HepG2 (cell line): ENCODE measurements around the gene VPS18. TPM values are rescaled to one million over a fixed set of nuclear protein-coding genes. Genes with fewer than 3 reads are reported as not detected.

Source experiments
- ASH2L ChIP-seq: fragments of 300-600, 200-600 bp; sonication (generic); IDR thresholded peaks from 2 replicates; pipeline ENCODE4 v1.7.0; 2017; ENCODE audit warnings: low read depth, mild to moderate bottlenecking, moderate library complexity, mixed read lengths, low read length; ENCODE audit not compliant: insufficient read length
- ETV5 ChIP-seq: IDR thresholded peaks from 2 replicates; pipeline ENCODE4 v1.6.1; 2018; ENCODE audit warnings: missing biosample characterization, missing genetic modification reagents, inconsistent platforms, borderline replicate concordance
- FOXO1 ChIP-seq: sonication (generic); formaldehyde crosslinking; IDR thresholded peaks from 2 replicates; pipeline ENCODE4 v1.4.0; 2020; ENCODE audit warnings: missing genetic modification reagents
- FOXP4 ChIP-seq: sonication (generic); formaldehyde crosslinking; IDR thresholded peaks from 2 replicates; pipeline ENCODE4 v1.4.0; 2020; ENCODE audit warnings: missing genetic modification reagents
- SP1 ChIP-seq, 2 experiments: fragments of 450-650 bp in 1 of 2; sonication (generic) in 1 of 2; formaldehyde crosslinking in 1 of 2; IDR thresholded peaks; 2 replicates each; pipeline versions ENCODE4 v1.4.0 to v1.6.1; 2016 to 2020; ENCODE audit warnings: missing genetic modification reagents in 1 of 2
- THAP7 ChIP-seq: sonication (generic); formaldehyde crosslinking; IDR thresholded peaks from 2 replicates; pipeline ENCODE4 v1.8.1; 2023; ENCODE audit warnings: mild to moderate bottlenecking, missing genetic modification reagents
- ZBED4 ChIP-seq: sonication (generic); formaldehyde crosslinking; IDR thresholded peaks from 2 replicates; pipeline ENCODE4 v1.4.0; 2020; ENCODE audit warnings: missing genetic modification reagents, borderline replicate concordance
- ZBTB42 ChIP-seq: sonication (generic); formaldehyde crosslinking; IDR thresholded peaks from 2 replicates; pipeline ENCODE4 v1.5.0; 2020; ENCODE audit warnings: mild to moderate bottlenecking, missing genetic modification reagents
- ZFX ChIP-seq: sonication (generic); formaldehyde crosslinking; IDR thresholded peaks from 2 replicates; pipeline ENCODE4 v1.4.0; 2020; ENCODE audit warnings: mild to moderate bottlenecking, low read depth, missing genetic modification reagents, moderate library complexity
- ZNF639 ChIP-seq: conservative IDR thresholded peaks from 2 replicates; pipeline ENCODE4 v1.6.1; 2018; ENCODE audit warnings: missing genetic modification reagents
- ZNF678 ChIP-seq: sonication (generic); formaldehyde crosslinking; IDR thresholded peaks from 2 replicates; pipeline ENCODE4 v1.4.0; 2020; ENCODE audit warnings: mild to moderate bottlenecking, missing genetic modification reagents
- ZNF687 ChIP-seq: sonication (generic); formaldehyde crosslinking; IDR thresholded peaks from 2 replicates; pipeline ENCODE4 v1.5.1; 2020; ENCODE audit warnings: mild to moderate bottlenecking, missing genetic modification reagents, moderate library complexity
- polyA plus RNA-seq, 8 experiments: library from polyadenylated mRNA; depleted of rRNA in 3 of 8; stranded (reverse) in 7 of 8; unstranded in 1 of 8; fragments of >200 nt; fragmentation: Illumina TruSeq in 4 of 8; extraction: Trizol in 4 of 8; gene quantifications; 2 replicates each; pipeline versions ENCODE4 v1.2.1 to v1.2.3, GENCODE V29; 2011 to 2016; ENCODE audit warnings: low read depth in 4 of 8, missing spikeins in 1 of 8, mixed read lengths in 1 of 8; ENCODE audit not compliant: insufficient read depth in 1 of 8
- total RNA-seq, 5 experiments: library from RNA; depleted of rRNA; stranded (reverse); fragments of >200 nt; fragmentation: Illumina TruSeq; extraction: Trizol; gene quantifications; 2 replicates each; pipeline ENCODE4 v1.2.3, GENCODE V29; 2016; ENCODE audit warnings: low read depth in 1 of 5

The VPS18 gene
- total and polyA plus RNA-seq, 2 of the 13 experiments (the other 11 are each of a cell fraction or from before 2014, with no cell fraction given), result 5.8 to 17.0 TPM

- TF ChIP-seq ZNF687, result peak; percentile 4; the same call in 1 of the 2 replicates
- peak; percentile 39 for TF ChIP-seq ASH2L
- TF ChIP-seq ZNF639 (CRISPR knock-in tag), result peak; percentile 41; the same call in 1 of the 2 replicates
- no peak; the same call in 1 of the 2 replicates for TF ChIP-seq FOXP4 (CRISPR knock-in tag)
- peak; percentile 79; the same call in 1 of the 2 replicates for TF ChIP-seq ZFX
- no peak for TF ChIP-seq SP1 (IDR thresholded peaks at IDR 0.05)
- TF ChIP-seq SP1 (CRISPR knock-in tag; IDR thresholded peaks at IDR 0.05), result peak; percentile 8; the same call in 1 of the 2 replicates
- TF ChIP-seq ZBTB42, result no peak
- peak; percentile 24; the same call in 1 of the 2 replicates for TF ChIP-seq ETV5 (CRISPR knock-in tag)
- TF ChIP-seq FOXO1 (CRISPR knock-in tag), result 0 out of 2 replicates have a peak, but pooled peaks have one; percentile 14
- TF ChIP-seq THAP7, result peak; percentile 7; the same call in 1 of the 2 replicates
- 0 out of 2 replicates have a peak, but pooled peaks have one; percentile 15 for TF ChIP-seq ZNF678 (CRISPR knock-in tag)
- no peak for TF ChIP-seq ZBED4 (CRISPR knock-in tag)
Measured at GRCh38 chr15:40894681-40895448, 615 bp downstream of the VPS18 start (continued).
